HepG2 (cell line): ENCODE results near the gene ABHD12. TPM values are rescaled to one million over a fixed set of nuclear protein-coding genes. Genes with fewer than 3 reads are reported as not detected.

ENCODE experiments used
- EP300 ChIP-seq, 3 experiments: sonication (generic) in 1 of 3; formaldehyde crosslinking in 1 of 3; IDR thresholded peaks; 2 replicates each; pipeline versions ENCODE4 v1.5.1 to v1.6.1; 2011 to 2020; ENCODE audit warnings: low read depth in 2 of 3, low read length in 2 of 3, borderline replicate concordance in 1 of 3, improper control_type of control experiment in 1 of 3, mild to moderate bottlenecking in 1 of 3, missing genetic modification reagents in 1 of 3, moderate library complexity in 1 of 3
- FOXC1 ChIP-seq: sonication (generic); formaldehyde crosslinking; IDR thresholded peaks from 2 replicates; pipeline ENCODE4 v1.8.0; 2022; ENCODE audit warnings: mild to moderate bottlenecking, missing genetic modification reagents, borderline replicate concordance
- GMEB1 ChIP-seq: sonication (generic); formaldehyde crosslinking; IDR thresholded peaks from 2 replicates; pipeline ENCODE4 v1.5.1; 2020; ENCODE audit warnings: missing genetic modification reagents, mild to moderate bottlenecking, borderline replicate concordance
- KDM4B ChIP-seq: sonication (generic); formaldehyde crosslinking; IDR thresholded peaks from 2 replicates; pipeline ENCODE4 v1.4.0; 2020; ENCODE audit warnings: missing genetic modification reagents
- NR1H2 ChIP-seq: sonication (generic); formaldehyde crosslinking; IDR thresholded peaks from 2 replicates; pipeline ENCODE4 v1.8.1; 2022; ENCODE audit warnings: low read depth, missing genetic modification reagents, borderline replicate concordance
- NRL ChIP-seq: sonication (generic); formaldehyde crosslinking; IDR thresholded peaks from 2 replicates; pipeline ENCODE4 v1.5.0; 2020; ENCODE audit warnings: missing genetic modification reagents, mild to moderate bottlenecking, moderate library complexity, borderline replicate concordance
- SALL2 ChIP-seq: sonication (generic); formaldehyde crosslinking; IDR thresholded peaks from 2 replicates; pipeline ENCODE4 v1.8.1; 2023; ENCODE audit warnings: mild to moderate bottlenecking, missing genetic modification reagents, inconsistent platforms
- ZFP1 ChIP-seq: IDR thresholded peaks from 2 replicates; pipeline ENCODE4 v1.6.1; 2016
- ZFP41 ChIP-seq: sonication (generic); formaldehyde crosslinking; IDR thresholded peaks from 2 replicates; pipeline ENCODE4 v1.4.0; 2020; ENCODE audit warnings: mild to moderate bottlenecking, missing genetic modification reagents, borderline replicate concordance
- ZNF280D ChIP-seq: sonication (generic); formaldehyde crosslinking; IDR thresholded peaks from 2 replicates; pipeline ENCODE4 v1.5.1; 2020; ENCODE audit warnings: mild to moderate bottlenecking, missing genetic modification reagents
- ZNF543 ChIP-seq: sonication (generic); formaldehyde crosslinking; IDR thresholded peaks from 2 replicates; pipeline ENCODE4 v1.4.0; 2020; ENCODE audit warnings: mild to moderate bottlenecking, missing genetic modification reagents
- ZNF552 ChIP-seq: sonication (generic); formaldehyde crosslinking; IDR thresholded peaks from 2 replicates; pipeline ENCODE4 v1.9.0; 2022; ENCODE audit warnings: missing genetic modification reagents, mild to moderate bottlenecking, borderline replicate concordance
- ZNF674 ChIP-seq: sonication (generic); formaldehyde crosslinking; IDR thresholded peaks from 2 replicates; pipeline ENCODE4 v1.5.0; 2020; ENCODE audit warnings: low read depth, mild to moderate bottlenecking, missing genetic modification reagents
- polyA plus RNA-seq, 8 experiments: library from polyadenylated mRNA; depleted of rRNA in 3 of 8; stranded (reverse) in 7 of 8; unstranded in 1 of 8; fragments of >200 nt; fragmentation: Illumina TruSeq in 4 of 8; extraction: Trizol in 4 of 8; gene quantifications; 2 replicates each; pipeline versions ENCODE4 v1.2.1 to v1.2.3, GENCODE V29; 2011 to 2016; ENCODE audit warnings: low read depth in 4 of 8, missing spikeins in 1 of 8, mixed read lengths in 1 of 8; ENCODE audit not compliant: insufficient read depth in 1 of 8
- total RNA-seq, 5 experiments: library from RNA; depleted of rRNA; stranded (reverse); fragments of >200 nt; fragmentation: Illumina TruSeq; extraction: Trizol; gene quantifications; 2 replicates each; pipeline ENCODE4 v1.2.3, GENCODE V29; 2016; ENCODE audit warnings: low read depth in 1 of 5
- TF ChIP-seq, protein P1 (sequence below): sonication (generic); formaldehyde crosslinking; IDR thresholded peaks from 2 replicates; pipeline ENCODE4 v1.8.0; 2022; ENCODE audit warnings: mild to moderate bottlenecking, missing genetic modification reagents, moderate library complexity

ABHD12 gene
- total and polyA plus RNA-seq, 2 of the 13 experiments (the other 11 are each of a cell fraction or from before 2014, with no cell fraction given): 23.5 to 72.1 TPM

DNA sequence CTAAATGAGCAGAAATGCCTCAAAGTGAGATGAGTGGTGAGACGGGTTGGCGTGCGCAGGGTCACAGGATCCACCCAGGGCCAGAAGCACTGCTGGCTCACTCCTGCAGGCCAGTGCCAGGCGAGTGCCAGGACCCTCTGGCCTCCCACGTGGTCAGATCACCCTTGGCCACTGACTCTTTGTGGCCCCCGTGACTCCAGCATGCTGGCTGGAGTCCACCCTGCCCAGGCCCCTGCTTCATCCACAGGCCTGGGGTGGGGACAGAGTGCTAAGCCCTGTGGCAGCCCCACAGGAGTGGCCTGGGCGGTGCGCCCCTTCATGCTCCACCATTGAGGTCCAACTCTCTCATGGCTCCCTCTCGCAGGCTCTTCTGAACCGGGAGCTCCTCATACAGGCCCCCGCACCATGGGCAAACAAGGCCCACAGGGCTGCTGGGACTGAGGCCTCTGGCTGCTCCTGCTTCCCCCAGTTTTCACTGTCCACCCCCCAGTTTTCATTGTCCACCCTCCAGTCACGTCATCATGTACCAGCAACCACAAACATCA lies 61.6 kb downstream of the ABHD12 start (continued):
- no peak for TF ChIP-seq ZNF280D (CRISPR knock-in tag)
- TF ChIP-seq ZNF543 (CRISPR knock-in tag): no peak
- peak; percentile 29; the same call in 1 of the 2 replicates for TF ChIP-seq NRL
- TF ChIP-seq NR1H2 (CRISPR knock-in tag): no peak
- TF ChIP-seq, protein P1, sequence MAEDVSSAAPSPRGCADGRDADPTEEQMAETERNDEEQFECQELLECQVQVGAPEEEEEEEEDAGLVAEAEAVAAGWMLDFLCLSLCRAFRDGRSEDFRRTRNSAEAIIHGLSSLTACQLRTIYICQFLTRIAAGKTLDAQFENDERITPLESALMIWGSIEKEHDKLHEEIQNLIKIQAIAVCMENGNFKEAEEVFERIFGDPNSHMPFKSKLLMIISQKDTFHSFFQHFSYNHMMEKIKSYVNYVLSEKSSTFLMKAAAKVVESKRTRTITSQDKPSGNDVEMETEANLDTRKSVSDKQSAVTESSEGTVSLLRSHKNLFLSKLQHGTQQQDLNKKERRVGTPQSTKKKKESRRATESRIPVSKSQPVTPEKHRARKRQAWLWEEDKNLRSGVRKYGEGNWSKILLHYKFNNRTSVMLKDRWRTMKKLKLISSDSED: no peak
- no peak for TF ChIP-seq ZNF552 (CRISPR knock-in tag)
- no peak for TF ChIP-seq SALL2 (CRISPR knock-in tag)
- TF ChIP-seq ZFP1: no peak
- no peak for TF ChIP-seq ZNF674 (CRISPR knock-in tag)
- TF ChIP-seq ZFP41 (CRISPR knock-in tag): no peak
- TF ChIP-seq KDM4B (CRISPR knock-in tag): no peak
- TF ChIP-seq FOXC1: no peak
- TF ChIP-seq EP300 (IDR thresholded peaks at IDR 0.05; ENCODE audit: low read depth in 2 of 2, low read length in 2 of 2): no peak
- no peak for TF ChIP-seq EP300 (CRISPR knock-in tag; IDR thresholded peaks at IDR 0.05; ENCODE audit: borderline replicate concordance)
- TF ChIP-seq GMEB1: no peak
